GM21515 (cell line): ENCODE data around the gene SYNE1.
"Not testable (repeated sequence)": the region's sequence is repeated elsewhere in the genome, so short reads cannot be mapped to it uniquely, and the experiment has no call there.

Experiments
- ATAC-seq: cut with Tn5 transposase; IDR thresholded peaks from one replicate; pipeline ENCODE4 v1.9.1; 2021; ENCODE audit not compliant: unreplicated experiment

SYNE1 gene

GRCh38 chr6:152078804-152079203, 558.4 kb downstream of the SYNE1 start:
- no peak for ATAC-seq

GRCh38 chr6:152078001-152078400, 559.2 kb downstream of the SYNE1 start:
- no peak for ATAC-seq

GRCh38 chr6:152076242-152076641, 560.9 kb downstream of the SYNE1 start:
- ATAC-seq: not testable (repeated sequence)

GRCh38 chr6:152071843-152072242, 565.3 kb downstream of the SYNE1 start:
- ATAC-seq: no peak
